GM19372 (cell line): Measurements from ENCODE around the gene MAN2C1.
A peak's percentile ranks its signal among the peaks of the same experiment; 100 is the strongest.
"Not testable (repeated sequence)": the region's sequence is repeated elsewhere in the genome, so short reads cannot be mapped to it uniquely, and the experiment has no call there.

Experiments
- ATAC-seq: cut with Tn5 transposase; IDR thresholded peaks from one replicate; pipeline ENCODE4 v1.9.1; 2021; ENCODE audit warnings: mild to moderate bottlenecking, low read depth, moderate library complexity; ENCODE audit not compliant: unreplicated experiment

Gene MAN2C1

DNA sequence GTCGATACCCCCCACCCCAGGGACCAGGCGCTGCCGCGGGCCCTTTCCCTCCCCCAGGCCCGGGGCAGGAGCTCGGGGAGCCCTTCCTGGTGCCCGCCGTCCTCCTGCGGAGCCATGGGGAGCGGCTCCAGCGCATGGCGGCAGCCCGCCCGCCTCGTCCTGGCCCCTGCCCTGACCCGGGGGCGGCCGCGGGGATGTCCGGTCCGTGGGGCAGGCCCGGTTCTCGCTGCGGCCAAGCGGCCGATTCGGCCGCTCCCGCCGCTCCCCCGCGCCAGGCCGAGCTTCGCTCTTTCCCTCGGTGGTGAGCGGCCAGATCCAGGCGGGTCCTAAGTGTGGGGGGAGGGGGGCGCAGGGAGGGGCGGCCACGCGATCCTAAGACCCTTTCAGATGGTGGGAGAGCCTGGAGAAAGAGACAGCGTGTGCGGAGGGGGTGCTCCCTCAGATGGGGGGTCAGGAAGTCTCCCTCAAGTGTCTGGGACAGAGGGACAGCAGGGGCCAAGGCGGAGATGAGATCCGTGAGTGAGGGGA lies 20.3 kb downstream of the MAN2C1 start:
- no peak for ATAC-seq

DNA sequence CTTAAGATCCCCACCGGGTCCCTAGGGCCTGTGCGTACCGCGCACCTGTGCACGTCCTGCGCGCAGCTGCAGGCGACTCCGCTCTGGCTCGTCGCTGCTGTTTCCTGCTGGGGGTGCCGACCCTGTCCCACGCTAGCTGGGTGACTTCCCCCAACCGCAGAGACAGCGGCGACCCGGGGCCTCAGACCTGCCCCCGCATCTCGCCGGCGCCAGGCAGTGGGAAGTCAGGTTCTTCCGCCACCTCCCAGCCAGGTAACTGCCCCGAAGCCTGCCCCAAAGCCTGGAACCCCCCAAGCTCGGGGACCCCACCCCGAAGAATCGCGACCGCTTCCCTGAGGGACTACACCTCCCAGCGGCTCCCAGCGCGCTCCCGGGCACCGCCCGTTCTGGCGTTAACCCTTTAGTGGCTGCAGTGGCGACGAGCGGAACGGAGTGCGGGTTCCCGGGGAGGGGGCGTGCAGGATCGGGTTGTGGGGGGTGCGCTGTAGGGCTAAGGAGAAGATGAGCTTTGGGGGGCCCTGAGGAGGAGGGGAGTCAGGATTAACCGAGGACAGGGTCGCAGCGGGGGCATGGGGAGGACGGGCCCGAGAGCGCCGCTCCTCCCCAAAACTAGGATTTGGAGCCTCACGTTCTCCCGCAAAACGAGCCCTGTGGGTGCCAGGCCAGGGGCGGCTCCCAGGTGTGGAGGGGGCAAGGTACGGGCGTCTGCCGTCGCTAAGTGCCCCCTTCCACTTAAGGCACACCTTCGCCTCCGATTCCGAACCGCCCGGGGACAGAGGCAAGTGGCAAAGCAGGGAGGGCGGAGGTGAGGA lies 21.0 kb downstream of the MAN2C1 start:
- ATAC-seq, result peak; percentile 57

GRCh38 chr15:75346796-75347221 lies 21.6 kb downstream of the MAN2C1 start, which contains the start of gene NEIL1:
TSS of gene NEIL1 (plus strand) at chr15:75347039. CDS start at chr15:75348906, 1,867 bp downstream.
- ATAC-seq, result no peak

GRCh38 chr15:75343953-75344352 lies 24.5 kb downstream of the MAN2C1 start:
- ATAC-seq, result not testable (repeated sequence)

GRCh38 chr15:75342221-75342620 lies 26.2 kb downstream of the MAN2C1 start:
- ATAC-seq, result no peak

GRCh38 chr15:75339531-75340240 lies 28.7 kb downstream of the MAN2C1 start:
- no peak for ATAC-seq

DNA sequence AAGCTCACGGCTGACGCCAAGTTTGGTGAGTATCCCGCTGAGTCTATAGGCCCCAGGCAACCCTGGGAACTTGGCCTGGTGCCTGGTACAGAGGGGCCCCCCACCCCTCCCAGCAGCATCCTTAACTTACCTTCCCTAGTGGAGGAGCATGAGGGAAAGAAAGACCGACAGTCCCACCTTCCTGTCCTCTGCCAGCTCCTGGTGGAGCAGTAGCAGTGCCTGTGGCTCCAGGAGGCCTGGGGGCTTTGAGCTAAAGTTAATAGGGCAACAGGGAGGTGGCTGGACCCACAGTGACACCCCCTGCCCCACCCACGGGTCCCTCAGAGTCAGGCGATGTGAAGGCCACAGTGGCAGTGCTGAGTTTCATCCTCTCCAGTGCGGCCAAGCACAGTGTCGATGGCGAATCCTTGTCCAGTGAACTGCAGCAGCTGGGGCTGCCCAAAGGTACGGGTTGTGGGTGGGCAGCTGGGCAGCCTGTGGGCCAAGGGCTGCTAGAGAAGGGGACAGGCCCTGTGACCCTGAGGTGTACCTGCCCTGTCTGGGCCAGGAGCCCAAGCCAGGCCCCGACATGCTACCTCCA lies 29.7 kb downstream of the MAN2C1 start:
- no peak for ATAC-seq

- peak; percentile 69 for ATAC-seq
Measured at GRCh38 chr15:75335705-75336355, 32.6 kb downstream of the MAN2C1 start, which contains the start of gene COMMD4. TSS of gene COMMD4 (plus strand) at chr15:75336063. CDS start at chr15:75336090, 27 bp downstream.

- ATAC-seq, result no peak
Measured at GRCh38 chr15:75335313-75335704, 33.1 kb downstream of the MAN2C1 start.

DNA sequence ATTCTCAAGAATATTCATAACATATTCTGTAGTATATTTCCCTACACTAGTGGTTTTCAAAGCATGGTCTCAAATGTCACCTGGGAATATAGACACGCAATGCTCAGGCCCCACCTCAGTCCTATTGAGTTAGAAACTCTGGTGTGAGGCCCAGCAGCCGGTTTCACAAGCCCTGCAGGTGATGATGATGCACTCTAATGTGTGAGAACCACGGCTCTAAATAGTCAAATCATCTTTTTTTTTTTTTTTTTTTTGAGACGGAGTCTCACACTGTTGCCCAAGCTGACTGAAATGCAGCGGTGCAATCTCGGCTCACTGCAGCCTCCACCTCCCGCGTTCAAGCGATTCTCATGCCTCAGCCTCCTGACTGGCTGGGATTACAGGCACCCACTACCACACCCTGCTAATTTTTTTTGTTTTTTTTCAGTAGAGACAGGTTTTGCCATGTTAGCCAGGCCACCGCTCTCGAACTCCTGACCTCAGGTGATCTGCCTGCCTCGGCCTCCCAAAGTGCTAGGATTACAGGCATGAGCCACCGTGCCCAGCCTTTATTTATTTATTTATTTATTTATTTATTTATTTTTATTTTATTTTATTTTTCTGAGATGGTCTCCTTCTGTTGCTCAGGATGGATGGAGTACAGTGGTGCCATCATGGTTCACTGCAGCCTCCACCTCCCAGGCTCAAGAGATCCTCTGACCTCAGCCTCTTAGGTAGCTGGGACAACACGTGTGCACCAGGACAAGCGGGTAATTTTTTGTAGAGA lies 34.6 kb downstream of the MAN2C1 start:
- ATAC-seq, result not testable (repeated sequence)

- not testable (repeated sequence) for ATAC-seq
Measured at GRCh38 chr15:75332093-75332492, 36.3 kb downstream of the MAN2C1 start.

- ATAC-seq, result no peak
Measured at GRCh38 chr15:75329571-75329970, 38.8 kb downstream of the MAN2C1 start.

- no peak for ATAC-seq
Measured at GRCh38 chr15:75328493-75329314, 39.7 kb downstream of the MAN2C1 start.

DNA sequence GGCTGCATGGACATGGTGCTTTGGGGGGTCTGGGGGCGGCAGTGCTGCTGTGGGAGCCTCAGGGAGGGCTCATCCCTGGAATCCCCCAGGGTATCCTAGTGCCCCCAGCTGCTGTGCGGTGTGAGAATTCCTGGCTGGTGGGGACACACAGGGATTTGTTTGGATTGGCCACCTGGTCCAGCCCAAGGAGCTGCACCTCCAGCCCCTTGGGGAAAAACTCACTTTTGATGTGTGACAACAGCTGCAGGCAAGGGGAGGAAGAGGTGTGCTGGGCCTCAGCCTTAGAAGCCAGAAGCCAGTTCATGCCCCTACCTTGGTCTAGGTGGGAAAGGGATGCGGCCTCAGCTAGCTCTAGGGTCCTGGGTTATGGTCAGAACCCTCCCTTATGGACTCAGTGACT lies 40.9 kb downstream of the MAN2C1 start:
- ATAC-seq, result no peak

- ATAC-seq, result no peak
Measured at GRCh38 chr15:75327005-75327404, 41.4 kb downstream of the MAN2C1 start.

GRCh38 chr15:75325922-75326321 lies 42.5 kb downstream of the MAN2C1 start:
- ATAC-seq, result no peak

DNA sequence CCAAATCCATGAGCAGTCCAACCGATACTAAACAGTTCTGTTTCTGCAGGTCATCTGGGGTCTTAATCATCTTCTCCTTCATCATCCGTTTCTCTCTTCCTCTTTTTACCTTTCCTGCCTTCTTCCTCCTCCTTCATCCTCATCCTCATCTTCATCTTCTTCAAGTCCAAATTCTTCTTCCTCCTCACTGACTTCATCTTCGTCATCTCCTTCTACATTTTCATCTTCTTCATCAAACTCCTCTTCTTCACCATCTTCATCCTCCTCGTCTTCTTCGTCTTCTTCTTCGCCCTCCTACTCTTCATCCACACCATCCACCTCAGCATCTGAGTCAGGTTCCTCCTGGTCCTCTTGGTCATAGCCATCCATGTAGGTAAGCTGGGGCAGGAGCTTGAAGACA lies 46.7 kb downstream of the MAN2C1 start:
- no peak for ATAC-seq

GRCh38 chr15:75319231-75319897 lies 49.0 kb downstream of the MAN2C1 start:
- not testable (repeated sequence) for ATAC-seq
